ENCODE data around the gene DBF4. TPM values are rescaled to one million over a fixed set of nuclear protein-coding genes. Genes with fewer than 3 reads are reported as not detected.

The DBF4 gene
- total and polyA plus RNA-seq, 9 of the 15 experiments (the other 6 are each of a cell fraction or from before 2014, with no cell fraction given) = 37.8 to 145 (median 104) TPM

GRCh38 chr7:87876040-87876868 is at the start of gene DBF4, which contains the start of gene SLC25A40 (continued):
- TF ChIP-seq PML (IDR thresholded peaks at IDR 0.05; ENCODE audit: low read length) (peak; percentile 27; the same call in 1 of the 2 replicates), HDAC3 (IDR thresholded peaks at IDR 0.05; ENCODE audit: borderline replicate concordance, partially characterized antibody) (peak; percentile 42), TCF7 (IDR thresholded peaks at IDR 0.05; ENCODE audit: borderline replicate concordance) (no peak), KAT8 (IDR thresholded peaks at IDR 0.05; ENCODE audit: low read depth) (no peak), CCNT2 (IDR thresholded peaks at IDR 0.05; ENCODE audit: borderline replicate concordance, extremely low read depth, insufficient read length, low read depth, low read length) (peak; percentile 99), SNRNP70 (optimal IDR thresholded peaks at IDR 0.05; ENCODE audit: low read depth, low read length) (no peak), VEZF1 (CRISPR knock-in tag; IDR thresholded peaks at IDR 0.05) (peak; percentile 84), CREBBP (IDR thresholded peaks at IDR 0.05; ENCODE audit: low read depth, low read length) (no peak), RERE (CRISPR knock-in tag; IDR thresholded peaks at IDR 0.05; ENCODE audit: borderline replicate concordance) (no peak), FOXM1 (IDR thresholded peaks at IDR 0.05; ENCODE audit: low read depth) (peak; percentile 79), FOXM1 (CRISPR knock-in tag; IDR thresholded peaks at IDR 0.05; ENCODE audit: low read depth) (no peak), PRPF4 (IDR thresholded peaks at IDR 0.05; ENCODE audit: insufficient read depth, low read depth, low read length, poor library complexity, severe bottlenecking) (no peak), EGR1 (conservative IDR thresholded peaks at IDR 0.05) (peak; percentile 81)
- TF ChIP-seq, protein P1, sequence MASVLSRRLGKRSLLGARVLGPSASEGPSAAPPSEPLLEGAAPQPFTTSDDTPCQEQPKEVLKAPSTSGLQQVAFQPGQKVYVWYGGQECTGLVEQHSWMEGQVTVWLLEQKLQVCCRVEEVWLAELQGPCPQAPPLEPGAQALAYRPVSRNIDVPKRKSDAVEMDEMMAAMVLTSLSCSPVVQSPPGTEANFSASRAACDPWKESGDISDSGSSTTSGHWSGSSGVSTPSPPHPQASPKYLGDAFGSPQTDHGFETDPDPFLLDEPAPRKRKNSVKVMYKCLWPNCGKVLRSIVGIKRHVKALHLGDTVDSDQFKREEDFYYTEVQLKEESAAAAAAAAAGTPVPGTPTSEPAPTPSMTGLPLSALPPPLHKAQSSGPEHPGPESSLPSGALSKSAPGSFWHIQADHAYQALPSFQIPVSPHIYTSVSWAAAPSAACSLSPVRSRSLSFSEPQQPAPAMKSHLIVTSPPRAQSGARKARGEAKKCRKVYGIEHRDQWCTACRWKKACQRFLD (CRISPR knock-in tag; IDR thresholded peaks at IDR 0.05) = peak; percentile 66
- TF ChIP-seq, protein P2, sequence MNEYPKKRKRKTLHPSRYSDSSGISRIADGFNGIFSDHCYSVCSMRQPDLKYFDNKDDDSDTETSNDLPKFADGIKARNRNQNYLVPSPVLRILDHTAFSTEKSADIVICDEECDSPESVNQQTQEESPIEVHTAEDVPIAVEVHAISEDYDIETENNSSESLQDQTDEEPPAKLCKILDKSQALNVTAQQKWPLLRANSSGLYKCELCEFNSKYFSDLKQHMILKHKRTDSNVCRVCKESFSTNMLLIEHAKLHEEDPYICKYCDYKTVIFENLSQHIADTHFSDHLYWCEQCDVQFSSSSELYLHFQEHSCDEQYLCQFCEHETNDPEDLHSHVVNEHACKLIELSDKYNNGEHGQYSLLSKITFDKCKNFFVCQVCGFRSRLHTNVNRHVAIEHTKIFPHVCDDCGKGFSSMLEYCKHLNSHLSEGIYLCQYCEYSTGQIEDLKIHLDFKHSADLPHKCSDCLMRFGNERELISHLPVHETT (CRISPR knock-in tag; conservative IDR thresholded peaks at IDR 0.05 in 1 of 2, IDR thresholded peaks at IDR 0.05 in 1 of 2) = peak in 1 of 2 experiments; percentile 38; a peak in 1 of 4 replicates

Data from K562 (cell line).